K562 (cell line): ENCODE data around the gene SUMO3. TPM values are rescaled to one million over a fixed set of nuclear protein-coding genes. Genes with fewer than 3 reads are reported as not detected.

ENCODE experiments used
- ATAC-seq: fragments of 200-7000 bp; cut with Tn5 transposase; 3 replicates; pipeline ENCODE4 v1.9.1; 2020; ENCODE audit warnings: moderate library complexity
- BruUV-seq: library from RNA; stranded (reverse); fragments of 400-500 nt; replicated peaks from 2 replicates; lab custom pipeline; 2021; lab: Mats Ljungman, UMichigan
- CTCF ChIA-PET: fragments of 300-600 bp; formaldehyde crosslinking; extraction: SDS; loops from one replicate; lab custom pipeline; 2021; ENCODE audit warnings: low intra/inter-chr PET ratio; lab: Yijun Ruan, JAX
- POLR2A ChIA-PET: fragments of 300-600, 350-650 bp; sonication (Branson Sonifier 250); formaldehyde crosslinking; extraction: SDS; loops from one replicate; lab custom pipeline; 2021; ENCODE audit warnings: antibody characterized with exemption, inconsistent platforms; lab: Yijun Ruan, JAX
- DNase-seq, 4 experiments: peaks; one replicate each; pipeline versions ENCODE4 v3.0.0 to v3.0.0-alpha.2; 2011 to 2018; ENCODE audit warnings: low spot score in 3 of 4, mixed read lengths in 3 of 4; ENCODE audit errors: extremely low read depth in 1 of 4
- FAIRE-seq: peaks from 2 replicates; lab custom pipeline; 2011; peaks lifted over from hg19 to GRCh38; lab: Jason Lieb, UNC
- H2AFZ ChIP-seq: 2 replicates; pipeline ENCODE4 v1.6.0; 2011; ENCODE audit warnings: low read depth, low read length, control low read depth, inconsistent platforms
- H3K27ac ChIP-seq: fragments of 200-600 bp; 3 replicates; pipeline ENCODE4 v1.8.0; 2011; ENCODE audit warnings: low read depth, mild to moderate bottlenecking, control low read depth, inconsistent platforms, low read length, moderate library complexity, mixed read lengths; ENCODE audit errors: extremely low read depth
- H3K27me3 ChIP-seq, 2 experiments: fragments of 300-600 bp in 1 of 2; 2 replicates in 1 of 2; 3 replicates in 1 of 2; pipeline versions ENCODE4 v1.6.0 to v1.8.0; 2011; ENCODE audit warnings: inconsistent platforms in 2 of 2, low read length in 2 of 2, mild to moderate bottlenecking in 1 of 2, mixed read lengths in 1 of 2, moderate library complexity in 1 of 2; ENCODE audit not compliant: control insufficient read depth in 2 of 2, insufficient read depth in 2 of 2
- H3K36me3 ChIP-seq: fragments of 300-600 bp; 3 replicates; pipeline ENCODE4 v1.8.0; 2011; ENCODE audit warnings: mild to moderate bottlenecking, low read length, inconsistent platforms; ENCODE audit not compliant: control insufficient read depth, insufficient read depth
- H3K4me1 ChIP-seq, 2 experiments: fragments of 200-600 bp in 1 of 2; replicated peaks in 1 of 2; 2 replicates in 1 of 2; 3 replicates in 1 of 2; pipeline versions ENCODE4 v1.5.1 to v1.8.0; 2011; ENCODE audit warnings: inconsistent platforms in 2 of 2, low read length in 2 of 2, mild to moderate bottlenecking in 1 of 2, mixed read lengths in 1 of 2, moderate library complexity in 1 of 2; ENCODE audit not compliant: control insufficient read depth in 2 of 2, insufficient read depth in 2 of 2
- H3K4me2 ChIP-seq: 2 replicates; pipeline ENCODE4 v1.6.1; 2011; ENCODE audit warnings: low read length, control low read depth, inconsistent platforms, mixed read lengths; ENCODE audit not compliant: insufficient read depth
- H3K4me3 ChIP-seq: fragments of 200-600 bp; sonication (generic), shearing (Covaris generic); 2 replicates; pipeline ENCODE4 v1.5.1; 2016; ENCODE audit warnings: control low read depth, inconsistent platforms
- H3K79me2 ChIP-seq: fragments of 200-600 bp; 3 replicates; pipeline ENCODE4 v1.8.0; 2011; ENCODE audit warnings: low read length, inconsistent platforms; ENCODE audit not compliant: control insufficient read depth, insufficient read depth
- H3K9ac ChIP-seq, 2 experiments: 2 replicates each; pipeline versions ENCODE4 v1.6.0 to v1.6.1; 2011; ENCODE audit warnings: low read depth in 2 of 2, low read length in 2 of 2, control low read depth in 1 of 2, inconsistent platforms in 1 of 2, mild to moderate bottlenecking in 1 of 2, mixed read lengths in 1 of 2; ENCODE audit not compliant: insufficient read depth in 1 of 2
- H3K9me1 ChIP-seq: one replicate; pipeline ENCODE4 v1.6.0; 2011; ENCODE audit warnings: inconsistent platforms, mild to moderate bottlenecking, low read length, moderate library complexity; ENCODE audit not compliant: control insufficient read depth, insufficient read depth
- H3K9me3 ChIP-seq: replicated peaks from 2 replicates; pipeline ENCODE4 v1.5.1; 2011; ENCODE audit warnings: low read depth, low read length, inconsistent platforms; ENCODE audit not compliant: control insufficient read depth, insufficient read depth
- H4K20me1 ChIP-seq: replicated peaks from 2 replicates; pipeline ENCODE4 v1.6.1; 2011; ENCODE audit warnings: low read length, inconsistent platforms, mixed read lengths; ENCODE audit not compliant: control insufficient read depth, insufficient read depth
- ATF3 ChIP-seq, 2 experiments: fragments of 450-650 bp in 1 of 2; sonication (generic) in 1 of 2; formaldehyde crosslinking in 1 of 2; IDR thresholded peaks in 1 of 2; conservative IDR thresholded peaks in 1 of 2; 2 replicates each; pipeline versions ENCODE4 v1.6.1 to v1.8.1; 2016 to 2023; ENCODE audit warnings: mild to moderate bottlenecking in 2 of 2, moderate library complexity in 2 of 2, inconsistent platforms in 1 of 2, missing genetic modification reagents in 1 of 2
- ELF2 ChIP-seq: fragments of 250-450 bp; sonication (Bioruptor Pico); IDR thresholded peaks from 2 replicates; pipeline ENCODE4 v1.5.0; 2021; ENCODE audit warnings: mild to moderate bottlenecking
- KDM5B ChIP-seq: fragments of 200-600 bp; sonication (generic); IDR thresholded peaks from 2 replicates; pipeline ENCODE4 v1.6.1; 2012; ENCODE audit warnings: low read depth, mild to moderate bottlenecking, moderate library complexity, low read length, control low read depth, inconsistent platforms; ENCODE audit not compliant: insufficient replicate concordance
- NFIC ChIP-seq: fragments of 450-650 bp; IDR thresholded peaks from 2 replicates; pipeline ENCODE4 v1.6.1; 2017; ENCODE audit warnings: mild to moderate bottlenecking, inconsistent platforms
- OTX1 ChIP-seq: fragments of 450-650 bp; formaldehyde crosslinking; IDR thresholded peaks from 2 replicates; pipeline ENCODE4 v1.4.0; 2022; ENCODE audit warnings: mild to moderate bottlenecking
- POLR2A ChIP-seq: fragments of 450-650 bp; conservative IDR thresholded peaks from 2 replicates; pipeline ENCODE4 v1.6.1; 2016
- POU5F1 ChIP-seq: fragments of 150-350 bp; IDR thresholded peaks from 2 replicates; pipeline ENCODE4 v1.6.1; 2014; ENCODE audit warnings: borderline replicate concordance, low read length, low read depth, mild to moderate bottlenecking; ENCODE audit not compliant: partially characterized antibody
- RBM22 ChIP-seq: fragments of 200-400 bp; formaldehyde crosslinking; IDR thresholded peaks from 2 replicates; pipeline ENCODE4 v1.6.1; 2018; ENCODE audit warnings: low read length, low read depth; ENCODE audit not compliant: poor library complexity, severe bottlenecking
- UBTF ChIP-seq, 2 experiments: IDR thresholded peaks; 2 replicates each; pipeline ENCODE4 v1.6.1; 2012; ENCODE audit warnings: improper control_type of control experiment in 2 of 2, low read depth in 2 of 2, low read length in 2 of 2, borderline replicate concordance in 1 of 2
- ZBTB12 ChIP-seq: fragments of 250-450 bp; sonication (Bioruptor Pico); IDR thresholded peaks from 2 replicates; pipeline ENCODE4 v1.4.0; 2020
- WGBS: fragments of 100-300 bp; shearing (Covaris generic); methylation state at CpG from one replicate; pipeline ENCODE4 v1.1.6; 2016; ENCODE audit warnings: low coverage, mixed read lengths; ENCODE audit not compliant: insufficient coverage; ENCODE audit errors: missing lambda C conversion rate; 5-methylcytosine and 5-hydroxymethylcytosine counted together
- in situ Hi-C: fragments of 300-500 bp; cut with MboI; formaldehyde crosslinking; loops from 4 replicates; pipeline ENCODE4 v1.15.0; 2018; ENCODE audit warnings: inconsistent platforms, mixed read lengths
- intact Hi-C: fragments of 100-400 bp; cut with micrococcal nuclease; formaldehyde crosslinking; loops from 2 replicates; pipeline ENCODE4 v1.14.2; 2022
- polyA plus RNA-seq, 8 experiments: library from polyadenylated mRNA; depleted of rRNA in 4 of 8; stranded (reverse) in 5 of 8; unstranded in 3 of 8; fragments of >200 nt; fragmentation: Nextera tagmentation in 2 of 8; fragmentation: Illumina TruSeq in 1 of 8; extraction: Ambion mirVana in 2 of 8; extraction: Trizol in 1 of 8; gene quantifications; 2 replicates each; pipeline versions ENCODE4 v1.2.1 to v1.2.3, GENCODE V29; 2011 to 2014; ENCODE audit warnings: inconsistent platforms in 1 of 8, missing spikeins in 1 of 8
- total RNA-seq, 7 experiments: library from RNA; depleted of rRNA in 6 of 7; stranded (reverse); fragments of >200 nt in 6 of 7; fragmentation: Illumina TruSeq in 2 of 7; extraction: Trizol in 2 of 7; gene quantifications; 2 replicates each; pipeline versions ENCODE4 v1.2.1 to v1.2.3, GENCODE V29; 2011 to 2021; ENCODE audit warnings: low replicate concordance in 1 of 7

Gene SUMO3
- total and polyA plus RNA-seq, 9 of the 15 experiments (the other 6 are each of a cell fraction or from before 2014, with no cell fraction given), result 13.9 to 143 (median 113) TPM

GRCh38 chr21:44804762-44805161 is 13.1 kb downstream of the SUMO3 start:
- no peak for FAIRE-seq

More at GRCh38 chr21:44804762-44805161, 13.1 kb downstream of the SUMO3 start:
- BruUV-seq, result no TSS peak
- Histone ChIP-seq H3K36me3 (peaks cover 79% of the 10 kb centered on the region), H3K79me2 (peaks cover 40% of the 10 kb centered on the region), H3K4me2 (no peak overlapping the region), H3K27me3 (no peaks in the 10 kb centered on the region), H3K27ac (no peak overlapping the region), H3K4me3 (no peak overlapping the region), H2AFZ (no peak overlapping the region), H3K9me3 (no peaks in the 10 kb centered on the region), H3K9me1 (no peaks in the 10 kb centered on the region), H3K9ac (no peak overlapping the region), H4K20me1 (peaks cover 8% of the 10 kb centered on the region; the same call in 1 of the 2 replicates), H3K4me1 (peaks cover 19 to 26% of the 10 kb centered on the region in 2 experiments)
- ChIA-PET CTCF (no interaction called here), POLR2A (interaction anchor here (0.6 to 5.5 kb wide), 7 partner anchors 8 to 112 kb away, joined by 3 to 33 read pairs (median 10); partner anchors contain the start of gene SUMO3)
- in situ Hi-C loops (no loop called here), intact Hi-C loops (loop anchor here (5.0 kb wide), 1 partner anchor 43 kb away; no protein-coding TSS in a partner anchor)
- TF ChIP-seq UBTF (IDR thresholded peaks at IDR 0.05; ENCODE audit: borderline replicate concordance in 1 of 2, low read depth in 2 of 2, low read length in 2 of 2) (no peak), KDM5B (peak; percentile 25), ZBTB12 (no peak), OTX1 (no peak), POU5F1 (no peak), RBM22 (no peak), ATF3 (IDR thresholded peaks at IDR 0.05) (no peak), ATF3 (CRISPR knock-in tag; conservative IDR thresholded peaks at IDR 0.05) (no peak), ELF2 (CRISPR knock-in tag) (0 out of 2 replicates have a peak, but pooled peaks have one; percentile 30), NFIC (no peak), POLR2A (peak; percentile 45; the same call in 1 of the 2 replicates)
- 91% methylated on average over 6 of the region's 6 CpGs for WGBS
- DNase-seq (no peak), ATAC-seq (no peak)
